IPS-NIHi7 (cell line): Measurements from ENCODE around the gene TBC1D4.

Source experiments
- DNase-seq: peaks from one replicate; pipeline ENCODE4 v3.0.0; 2012; ENCODE audit warnings: mixed read lengths; ENCODE audit errors: extremely low spot score

Gene TBC1D4, protein sequence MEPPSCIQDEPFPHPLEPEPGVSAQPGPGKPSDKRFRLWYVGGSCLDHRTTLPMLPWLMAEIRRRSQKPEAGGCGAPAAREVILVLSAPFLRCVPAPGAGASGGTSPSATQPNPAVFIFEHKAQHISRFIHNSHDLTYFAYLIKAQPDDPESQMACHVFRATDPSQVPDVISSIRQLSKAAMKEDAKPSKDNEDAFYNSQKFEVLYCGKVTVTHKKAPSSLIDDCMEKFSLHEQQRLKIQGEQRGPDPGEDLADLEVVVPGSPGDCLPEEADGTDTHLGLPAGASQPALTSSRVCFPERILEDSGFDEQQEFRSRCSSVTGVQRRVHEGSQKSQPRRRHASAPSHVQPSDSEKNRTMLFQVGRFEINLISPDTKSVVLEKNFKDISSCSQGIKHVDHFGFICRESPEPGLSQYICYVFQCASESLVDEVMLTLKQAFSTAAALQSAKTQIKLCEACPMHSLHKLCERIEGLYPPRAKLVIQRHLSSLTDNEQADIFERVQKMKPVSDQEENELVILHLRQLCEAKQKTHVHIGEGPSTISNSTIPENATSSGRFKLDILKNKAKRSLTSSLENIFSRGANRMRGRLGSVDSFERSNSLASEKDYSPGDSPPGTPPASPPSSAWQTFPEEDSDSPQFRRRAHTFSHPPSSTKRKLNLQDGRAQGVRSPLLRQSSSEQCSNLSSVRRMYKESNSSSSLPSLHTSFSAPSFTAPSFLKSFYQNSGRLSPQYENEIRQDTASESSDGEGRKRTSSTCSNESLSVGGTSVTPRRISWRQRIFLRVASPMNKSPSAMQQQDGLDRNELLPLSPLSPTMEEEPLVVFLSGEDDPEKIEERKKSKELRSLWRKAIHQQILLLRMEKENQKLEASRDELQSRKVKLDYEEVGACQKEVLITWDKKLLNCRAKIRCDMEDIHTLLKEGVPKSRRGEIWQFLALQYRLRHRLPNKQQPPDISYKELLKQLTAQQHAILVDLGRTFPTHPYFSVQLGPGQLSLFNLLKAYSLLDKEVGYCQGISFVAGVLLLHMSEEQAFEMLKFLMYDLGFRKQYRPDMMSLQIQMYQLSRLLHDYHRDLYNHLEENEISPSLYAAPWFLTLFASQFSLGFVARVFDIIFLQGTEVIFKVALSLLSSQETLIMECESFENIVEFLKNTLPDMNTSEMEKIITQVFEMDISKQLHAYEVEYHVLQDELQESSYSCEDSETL (N-terminal part only)

DNA sequence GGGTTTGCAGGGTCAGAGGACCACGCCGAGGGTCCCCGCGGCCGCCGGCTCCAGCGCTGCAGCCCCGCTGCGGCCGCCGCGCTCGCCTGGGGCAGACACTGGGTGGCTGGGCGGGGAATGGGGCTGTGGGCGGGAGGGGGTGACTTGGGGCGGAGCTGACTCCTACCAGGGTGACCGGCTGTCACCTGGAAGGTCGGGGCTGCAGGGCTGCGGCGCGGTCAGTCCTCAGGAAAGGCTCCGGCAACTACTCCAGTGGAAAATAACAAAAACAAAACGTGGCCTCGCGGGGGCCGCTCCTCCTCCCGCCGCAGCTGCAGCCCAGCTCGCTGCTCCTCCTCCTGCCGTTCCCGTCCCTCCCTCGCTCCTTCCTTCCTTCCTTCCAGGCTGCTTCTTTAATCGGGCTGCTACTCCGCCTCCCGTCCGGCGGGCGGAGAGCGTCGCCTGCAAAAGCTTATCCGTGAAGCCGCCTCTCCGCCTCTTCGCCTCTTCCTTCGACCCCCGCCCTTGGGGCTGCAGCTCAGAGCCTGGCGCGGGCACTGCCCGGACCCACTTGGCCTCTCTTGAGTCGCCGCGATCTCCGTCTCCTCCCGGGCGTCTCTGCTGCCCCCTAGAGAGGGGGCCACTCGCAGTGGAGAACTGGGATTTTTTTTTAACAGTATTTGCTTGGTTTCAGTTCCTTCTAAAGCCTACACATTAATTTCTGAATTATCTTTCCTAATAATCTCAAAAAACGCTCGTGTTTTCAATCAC, at the start of gene TBC1D4:
Gene TBC1D4 (minus strand): TSS at position 100 of the 750 bp plus-strand sequence. CDS start 402 bp downstream, outside the sequence.
- peak; percentile 89 for DNase-seq

DNA sequence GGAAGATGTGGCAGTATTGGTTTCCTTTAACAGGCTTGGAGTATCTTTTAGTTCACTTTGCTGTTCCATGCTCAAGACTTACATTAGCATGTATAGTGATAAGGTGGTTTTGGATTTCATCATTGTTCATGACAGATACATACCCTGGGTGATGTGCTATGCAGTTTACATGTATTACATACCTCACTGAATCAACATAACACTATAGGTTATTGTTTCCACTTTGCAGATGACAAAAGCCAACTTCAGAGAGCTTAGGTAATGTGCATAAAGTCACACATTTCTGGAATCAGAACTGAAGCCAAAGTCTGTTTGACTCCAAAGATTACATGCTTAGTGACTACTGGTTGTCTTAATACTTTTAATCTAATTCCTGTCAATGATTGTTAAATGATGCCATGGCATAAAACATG, 48.6 kb upstream of the TBC1D4 start:
- no peak for DNase-seq

DNA sequence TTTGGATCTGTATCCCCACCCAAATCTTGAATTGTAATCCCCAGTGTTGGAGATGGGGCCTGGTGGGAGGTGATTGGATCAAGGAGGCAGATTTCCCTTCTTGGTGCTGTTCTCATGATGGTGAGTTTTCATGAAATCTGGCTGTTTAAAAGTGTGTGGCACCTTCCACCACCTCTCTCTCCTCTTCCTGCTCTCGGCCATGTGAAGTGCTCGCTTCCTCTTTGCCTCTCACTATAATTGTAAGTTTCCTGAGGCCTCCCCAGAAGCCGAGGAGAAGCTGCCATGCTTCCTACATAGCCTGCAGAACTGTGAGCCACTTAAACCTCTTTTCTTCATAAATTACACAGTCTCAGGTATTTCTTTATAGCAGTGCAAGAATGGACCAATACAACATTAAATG, 40.0 kb upstream of the TBC1D4 start:
- DNase-seq = no peak

DNA sequence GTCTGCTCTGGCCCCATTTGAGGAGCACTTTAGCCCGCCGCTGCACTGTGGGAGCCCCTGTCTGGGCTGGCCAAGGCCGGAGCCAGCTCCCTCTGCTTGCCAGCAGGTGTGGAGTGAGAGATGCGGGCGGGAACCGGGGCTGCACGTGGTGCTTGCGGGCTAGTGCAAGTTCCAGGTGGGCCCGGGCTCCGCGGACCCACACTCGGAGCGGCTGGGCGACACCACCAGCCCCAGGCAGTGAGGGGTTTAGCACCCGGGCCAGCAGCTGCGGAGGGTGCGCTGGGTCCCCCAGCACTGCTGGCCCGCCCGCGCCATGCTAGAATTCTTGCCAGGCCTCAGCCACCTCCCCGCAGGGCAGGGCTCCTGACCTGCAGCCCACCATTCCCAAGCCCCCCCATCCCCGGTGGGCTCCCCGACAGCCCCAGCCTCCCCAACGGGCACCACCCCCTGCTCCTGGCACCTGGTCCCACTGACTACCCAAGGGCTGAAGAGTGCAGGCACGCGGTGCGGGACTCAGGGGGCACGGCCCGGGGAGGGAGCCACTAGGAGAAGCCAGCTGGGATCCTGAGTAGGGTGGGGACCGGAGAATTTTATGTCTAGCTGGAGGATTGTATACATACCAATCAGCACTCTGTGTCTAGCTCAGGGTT, 36.6 kb upstream of the TBC1D4 start:
- DNase-seq = no peak

DNA sequence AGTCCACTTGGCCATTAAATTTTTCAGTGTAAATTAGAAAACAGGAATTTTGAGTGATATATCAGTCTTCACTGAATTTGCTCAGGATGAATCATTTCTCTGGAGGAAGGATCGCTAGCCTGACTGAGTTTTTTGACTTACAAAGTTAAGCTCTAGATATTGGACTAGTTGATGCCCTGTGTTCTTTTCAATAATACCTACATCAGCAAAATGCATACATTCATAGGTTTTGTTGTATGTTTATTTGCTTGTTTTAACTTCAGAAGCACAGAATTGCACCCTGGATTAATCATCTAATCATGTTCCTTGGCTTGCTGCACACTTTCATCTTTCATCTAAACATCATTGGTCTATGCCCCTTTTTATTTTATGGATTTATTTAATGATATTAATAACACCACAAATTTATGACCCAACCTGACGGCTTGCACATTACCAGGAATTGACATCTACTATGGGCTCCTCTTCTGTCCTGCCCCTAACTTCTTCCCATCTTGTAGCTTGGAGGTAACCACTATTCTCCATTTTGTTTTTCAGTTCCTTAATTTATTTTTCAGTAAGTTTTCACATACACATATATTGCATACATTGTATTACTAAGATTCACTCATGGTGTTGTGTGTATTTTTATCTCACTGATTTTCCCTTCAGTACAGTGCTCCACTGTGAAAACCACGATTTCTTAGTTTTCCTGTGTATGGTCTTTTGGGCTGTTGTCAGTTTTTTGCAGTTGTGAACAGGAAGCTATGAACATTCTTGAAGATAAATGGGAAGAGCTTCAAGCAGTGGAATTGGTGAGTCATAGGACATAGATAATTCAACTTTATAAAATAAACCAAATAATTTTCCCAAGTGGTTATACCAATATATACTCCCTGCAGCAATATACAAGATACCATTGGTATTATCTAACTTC, 32.4 kb upstream of the TBC1D4 start:
- DNase-seq = no peak

DNA sequence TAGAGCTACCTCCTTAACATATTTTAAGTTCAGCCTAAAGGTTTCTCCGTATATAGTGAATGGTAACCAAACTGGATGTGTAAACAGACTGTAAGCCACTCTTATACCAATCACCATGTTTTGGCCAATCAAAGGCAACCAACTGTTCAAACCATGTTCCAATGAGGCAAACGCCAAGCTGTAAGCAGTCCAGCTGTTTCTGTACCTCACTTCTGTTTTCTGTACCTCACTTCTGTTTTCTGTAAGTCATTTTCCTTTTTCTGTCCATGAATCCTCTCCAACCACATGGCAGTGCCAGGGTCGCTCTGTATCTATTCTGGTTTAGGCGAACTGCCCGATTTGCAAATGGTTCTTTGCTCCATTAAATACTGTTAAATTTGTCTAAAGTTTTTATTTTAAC, 31.3 kb upstream of the TBC1D4 start:
- no peak for DNase-seq

DNA sequence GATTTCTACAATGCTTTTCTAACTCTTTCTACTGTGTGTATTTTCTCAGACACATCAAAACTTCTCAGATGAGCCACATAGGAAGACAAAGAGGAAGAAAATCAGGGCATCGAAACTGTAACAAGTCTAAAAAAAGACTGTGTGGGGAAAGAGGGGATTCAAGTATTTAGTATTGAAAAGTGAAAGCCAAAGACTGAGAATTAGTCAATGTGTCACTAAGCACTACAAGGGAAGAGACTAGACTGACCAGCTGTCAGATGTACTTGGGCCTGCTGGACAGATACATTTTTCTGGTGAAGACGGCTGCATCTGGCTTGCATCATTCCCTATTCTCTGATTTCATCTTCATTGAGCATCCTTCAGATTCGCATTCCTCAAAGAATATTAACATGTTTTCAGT, 30.3 kb upstream of the TBC1D4 start:
- DNase-seq = no peak

DNA sequence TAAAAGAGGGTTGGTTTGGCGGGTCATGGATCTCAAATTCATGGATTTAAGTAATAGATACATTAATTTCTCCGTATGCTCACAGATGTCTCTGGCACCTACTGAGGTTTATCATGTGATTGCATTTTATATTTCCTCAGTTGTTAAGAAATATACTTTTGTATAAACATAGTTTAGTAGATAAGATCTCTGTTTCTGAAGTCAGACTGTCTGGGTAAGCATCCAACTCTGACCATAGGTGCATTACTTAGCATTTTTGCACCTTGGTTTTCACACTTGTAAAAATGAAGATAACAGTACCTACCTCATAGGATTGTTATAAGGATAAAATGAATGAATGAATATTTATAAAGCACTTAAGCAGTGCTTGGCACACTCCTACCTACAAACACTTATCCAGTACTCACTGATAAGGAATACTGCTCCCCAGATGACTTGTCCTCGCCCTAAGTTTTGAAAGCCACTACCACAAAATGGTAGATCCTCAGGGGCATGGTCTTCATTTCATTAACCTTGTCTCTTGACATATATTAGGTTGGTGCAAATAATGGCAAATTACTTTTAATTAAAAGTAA, 29.2 kb upstream of the TBC1D4 start:
- no peak for DNase-seq

DNA sequence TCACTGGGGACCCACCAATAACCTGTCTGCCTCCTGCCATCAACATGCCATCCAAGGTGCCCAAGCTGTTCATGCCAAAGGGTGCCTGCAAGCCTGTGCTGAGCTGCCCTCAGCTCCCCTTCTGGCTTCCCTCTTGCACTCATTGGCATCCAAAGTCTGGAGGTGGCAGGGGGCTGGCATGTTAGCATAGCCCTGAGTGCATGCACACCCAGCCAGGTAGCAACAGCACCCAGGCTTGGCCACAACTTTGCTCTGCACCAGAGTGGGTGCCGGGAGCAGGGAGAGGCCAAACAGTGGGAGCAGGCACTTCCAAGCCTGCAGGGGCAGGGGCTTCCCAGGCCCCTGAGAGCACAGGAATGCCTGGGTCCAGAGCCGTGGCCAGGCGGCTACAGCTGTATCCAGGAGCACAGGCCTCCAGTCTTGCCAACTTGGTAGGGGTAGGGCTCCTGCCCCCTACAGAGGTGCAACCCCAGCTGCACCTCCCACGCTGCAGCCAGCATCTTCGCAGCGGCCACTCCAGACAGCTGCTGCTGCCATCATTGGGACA, 26.1 kb upstream of the TBC1D4 start:
- DNase-seq = no peak

DNA sequence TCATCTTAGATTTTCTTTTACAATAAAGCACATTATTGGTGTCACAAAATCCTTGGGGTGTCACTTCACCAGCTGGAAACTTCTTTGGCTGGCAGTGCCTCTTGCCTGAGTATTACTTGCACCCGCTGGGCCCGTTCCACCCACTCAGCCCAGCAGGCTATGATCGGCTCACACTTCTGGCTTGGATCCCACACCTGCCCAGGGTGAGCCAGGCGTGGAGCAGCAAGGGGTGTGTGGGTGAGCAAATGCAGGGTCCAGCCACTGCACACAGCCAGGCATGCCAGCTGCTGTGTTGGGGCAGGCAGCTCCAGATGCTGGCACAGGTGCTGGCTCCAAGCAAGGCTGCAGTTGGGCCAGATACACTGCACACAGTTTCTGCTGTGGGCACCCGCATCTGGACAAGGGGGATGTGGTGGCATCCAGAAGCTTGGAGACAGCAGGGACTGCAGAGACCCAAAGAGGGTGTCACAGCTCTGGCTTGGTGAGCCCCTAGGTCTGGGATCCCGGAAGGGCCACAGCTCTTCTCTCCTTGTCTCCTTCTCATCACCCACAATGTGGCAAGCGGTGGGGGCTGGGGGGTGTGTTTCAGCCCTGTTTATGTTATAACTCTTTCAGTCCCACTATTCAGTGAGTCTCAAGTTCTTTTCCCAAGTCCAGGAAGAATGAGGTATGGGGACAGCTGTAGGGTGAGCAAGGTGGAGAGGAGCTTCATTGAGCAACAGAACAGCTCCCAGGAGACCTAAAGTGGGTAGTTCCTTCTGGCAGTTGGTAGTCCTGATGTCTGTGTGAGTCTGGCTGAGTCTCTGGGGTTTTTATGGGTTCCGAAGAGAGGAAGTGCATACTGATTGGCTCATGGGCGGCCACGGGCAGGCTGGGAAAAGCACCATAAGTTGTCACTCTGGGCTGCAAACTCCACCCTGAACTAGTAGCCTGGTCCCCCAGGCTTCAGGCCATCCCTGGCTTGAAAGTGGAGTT, 25.3 kb upstream of the TBC1D4 start:
- no peak for DNase-seq

DNA sequence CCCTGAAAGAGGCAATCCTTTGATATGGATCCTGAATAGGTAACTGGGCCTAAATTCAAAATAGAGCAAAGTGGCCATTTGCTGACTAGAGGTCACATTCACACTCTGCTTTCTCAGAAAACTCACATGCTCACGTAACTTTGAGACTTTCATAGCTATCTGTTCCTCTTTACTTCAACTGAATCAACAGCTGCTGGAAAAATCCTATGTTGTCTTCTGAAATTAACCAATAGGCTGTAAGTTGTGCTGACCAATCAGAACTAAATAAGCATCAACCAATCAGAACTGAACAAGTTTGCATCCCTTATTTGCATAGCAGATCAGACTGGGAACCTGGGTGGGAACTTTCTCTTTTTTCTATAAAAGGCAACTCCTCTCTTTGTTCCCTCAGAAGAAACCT, 24.0 kb upstream of the TBC1D4 start:
- DNase-seq = no peak

DNA sequence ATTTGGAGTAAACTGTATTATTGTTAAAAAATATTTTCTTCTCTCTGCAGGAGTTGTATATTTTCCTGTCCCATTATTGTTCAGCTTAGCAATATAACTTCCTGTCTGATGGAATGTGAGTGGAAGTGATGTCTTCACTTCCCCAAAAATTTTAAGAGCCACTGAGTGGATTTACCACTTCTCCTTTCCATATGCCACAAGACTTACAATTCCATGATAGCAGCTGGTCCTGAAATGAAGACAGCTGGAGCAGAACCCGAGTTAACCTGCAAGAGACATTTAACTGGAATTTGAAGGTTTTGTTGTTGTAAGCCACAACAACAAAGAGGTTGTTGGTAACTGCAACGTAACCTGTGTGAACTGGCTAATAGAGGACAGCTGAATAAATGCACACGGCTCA, 23.4 kb upstream of the TBC1D4 start:
- DNase-seq = no peak

DNA sequence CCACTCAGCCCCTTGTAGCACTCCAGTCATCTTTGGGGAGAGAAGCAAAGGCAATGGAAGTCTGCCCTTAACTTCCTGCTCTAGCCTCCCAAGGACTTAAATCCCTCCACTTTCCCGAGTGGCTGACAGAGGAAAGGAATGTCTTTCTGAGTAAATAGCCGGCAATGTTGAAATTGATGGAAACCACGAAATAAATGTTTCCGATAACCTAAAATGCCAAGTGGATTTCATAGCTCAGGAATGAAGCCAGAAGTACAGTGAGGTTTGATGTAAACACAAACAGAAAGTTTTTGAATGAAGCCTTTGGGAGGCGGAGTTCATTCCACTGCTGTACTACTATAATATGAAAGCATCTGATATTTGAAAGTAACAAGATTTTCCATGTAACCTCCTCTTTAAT, 14.0 kb upstream of the TBC1D4 start:
- no peak for DNase-seq

DNA sequence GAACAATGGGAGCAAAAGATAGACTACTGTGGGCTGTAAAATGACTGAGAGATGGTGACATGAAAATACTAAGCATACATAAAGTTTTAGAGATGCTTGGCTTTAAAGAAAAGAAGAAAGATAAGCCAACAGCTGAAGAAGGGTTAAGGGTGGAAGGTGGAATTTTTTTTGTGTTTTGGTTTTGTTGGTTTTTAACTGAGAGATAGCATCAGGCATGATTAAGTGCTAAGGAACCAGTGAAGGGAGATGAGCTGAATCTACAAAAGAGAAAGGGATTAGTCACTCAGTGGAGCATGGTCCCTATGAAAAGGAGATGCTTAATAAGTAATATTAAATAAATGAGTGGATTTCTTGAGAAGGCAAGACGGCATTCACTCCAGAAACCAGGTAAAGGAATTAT, 12.5 kb upstream of the TBC1D4 start:
- no peak for DNase-seq

DNA sequence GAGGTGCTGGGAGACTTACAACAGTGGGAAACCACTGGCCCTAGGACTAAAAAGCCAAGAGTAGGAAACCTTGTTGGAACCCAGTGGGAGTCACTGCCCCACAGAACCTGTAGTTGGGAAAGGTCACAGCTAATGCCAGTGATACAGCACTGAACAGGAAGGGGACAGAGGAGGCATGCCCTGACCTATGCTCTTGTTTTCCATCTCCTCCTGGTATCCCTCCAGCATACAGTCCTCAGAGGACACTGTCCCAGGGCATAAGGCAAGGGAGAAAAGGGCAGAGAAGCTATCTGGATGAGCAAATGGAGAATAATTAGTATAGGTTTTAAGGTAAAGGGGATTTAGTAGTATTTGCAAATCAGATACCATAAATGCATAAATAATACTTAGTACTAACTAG, 11.2 kb upstream of the TBC1D4 start:
- DNase-seq = no peak

DNA sequence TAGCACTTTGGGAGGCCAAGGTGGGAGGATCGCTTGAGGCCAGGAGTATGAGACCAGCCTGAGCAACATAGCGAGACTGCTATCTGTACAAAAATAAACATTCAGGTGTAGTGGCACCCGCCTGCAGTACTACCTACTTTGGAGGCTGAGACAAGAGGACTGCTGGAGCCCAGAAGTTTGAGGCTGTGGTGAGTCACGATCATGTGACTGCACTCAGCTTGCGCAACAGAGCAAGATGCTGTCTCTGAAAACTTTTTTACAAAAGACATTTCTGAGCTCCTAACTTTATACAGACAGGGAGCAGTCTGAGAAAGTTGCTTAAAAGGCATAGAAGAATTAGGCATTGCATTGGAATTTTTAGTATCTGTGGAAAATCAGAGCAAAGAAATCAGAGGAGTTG, 10.4 kb upstream of the TBC1D4 start:
- DNase-seq = no peak

DNA sequence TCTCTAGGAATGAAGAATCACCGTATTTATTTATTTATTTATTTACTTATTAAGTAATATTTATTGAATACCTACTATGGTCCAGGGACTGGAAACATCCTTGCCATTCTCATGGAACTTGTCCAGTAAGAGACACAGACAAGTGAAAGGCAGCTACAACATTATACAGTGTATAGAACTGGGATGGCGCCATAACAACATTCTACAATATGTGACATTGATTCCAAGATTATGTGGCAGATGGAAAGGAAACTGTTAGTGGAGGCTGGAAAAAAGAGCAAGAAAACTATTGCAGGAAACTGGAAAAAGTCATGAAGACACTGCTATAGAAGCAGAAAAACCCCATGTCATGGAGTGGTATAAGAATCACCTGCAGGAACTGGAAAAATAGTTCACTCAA, 9.4 kb upstream of the TBC1D4 start:
- DNase-seq = no peak
